Stimulated activated CD8-positive, alpha-beta memory T cell treated with anti-CD3 and anti-CD28 coated beads, Interleukin-2, amount 100 ng/mL, for 1 hour (primary cell): ENCODE results near the gene DENND1A.

Experiments used
- DNase-seq, 2 donors: peaks; one replicate each; pipeline ENCODE4 v3.0.0-alpha.2; 2020; ENCODE audit warnings: low read depth in 2 of 2

DENND1A gene

DNA sequence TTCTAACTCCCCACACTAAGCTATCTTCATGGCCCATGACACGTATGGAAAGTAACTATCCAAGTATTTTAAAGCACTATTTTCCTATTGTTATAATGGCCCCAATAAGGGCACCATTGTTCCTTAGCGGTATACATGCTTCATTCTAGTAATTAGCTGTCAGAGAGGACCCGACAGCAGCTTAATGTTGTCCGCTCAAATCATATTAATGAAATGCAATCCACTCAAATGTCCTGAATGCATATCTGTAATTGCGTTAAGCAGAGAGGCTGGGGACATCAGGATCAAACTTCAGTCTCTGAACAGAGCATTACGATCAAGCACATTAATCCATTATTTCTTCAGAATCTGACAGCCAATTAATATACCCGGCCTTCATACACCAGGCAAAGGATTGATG is 434.2 kb downstream of the DENND1A start:
- DNase-seq = no peak

DNA sequence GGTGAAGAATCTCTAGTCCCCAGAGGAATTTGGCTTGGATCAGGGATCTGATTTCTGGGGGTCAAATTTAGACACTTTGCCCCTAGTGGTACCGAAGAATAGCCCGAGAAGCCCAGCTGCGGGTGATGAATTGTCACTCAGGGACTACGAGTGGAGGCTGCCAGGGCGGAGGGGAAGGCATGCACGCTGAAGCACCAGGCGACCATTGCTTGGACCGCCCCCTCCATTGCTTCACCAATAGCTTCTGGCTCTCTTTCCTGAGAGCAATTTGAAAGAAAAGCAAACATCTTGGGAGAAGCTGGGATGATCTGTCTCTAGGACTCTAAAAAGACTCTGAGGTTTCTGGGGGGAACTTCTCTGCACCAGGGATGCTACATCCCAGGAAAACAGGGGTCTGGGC is 436.3 kb downstream of the DENND1A start:
- no peak for DNase-seq

DNA sequence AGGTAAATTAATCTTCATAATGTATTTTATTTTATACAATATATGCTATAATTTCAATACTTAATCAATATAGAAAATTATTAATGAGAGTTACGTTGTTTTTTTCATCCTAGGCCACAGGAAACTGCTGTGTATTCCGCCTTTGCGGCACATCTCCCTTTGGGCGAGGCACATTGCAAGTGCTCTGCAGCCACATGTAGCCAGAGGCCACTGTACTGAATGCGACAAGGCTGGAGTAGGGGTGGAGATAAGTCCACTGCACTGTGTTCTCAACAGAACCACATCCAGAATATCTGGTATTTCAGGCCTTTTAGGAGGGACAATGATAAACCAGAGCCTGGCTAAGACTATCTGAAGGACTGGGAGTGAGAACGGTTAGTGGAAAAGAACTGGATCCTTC is 439.2 kb downstream of the DENND1A start:
- DNase-seq = no peak

DNA sequence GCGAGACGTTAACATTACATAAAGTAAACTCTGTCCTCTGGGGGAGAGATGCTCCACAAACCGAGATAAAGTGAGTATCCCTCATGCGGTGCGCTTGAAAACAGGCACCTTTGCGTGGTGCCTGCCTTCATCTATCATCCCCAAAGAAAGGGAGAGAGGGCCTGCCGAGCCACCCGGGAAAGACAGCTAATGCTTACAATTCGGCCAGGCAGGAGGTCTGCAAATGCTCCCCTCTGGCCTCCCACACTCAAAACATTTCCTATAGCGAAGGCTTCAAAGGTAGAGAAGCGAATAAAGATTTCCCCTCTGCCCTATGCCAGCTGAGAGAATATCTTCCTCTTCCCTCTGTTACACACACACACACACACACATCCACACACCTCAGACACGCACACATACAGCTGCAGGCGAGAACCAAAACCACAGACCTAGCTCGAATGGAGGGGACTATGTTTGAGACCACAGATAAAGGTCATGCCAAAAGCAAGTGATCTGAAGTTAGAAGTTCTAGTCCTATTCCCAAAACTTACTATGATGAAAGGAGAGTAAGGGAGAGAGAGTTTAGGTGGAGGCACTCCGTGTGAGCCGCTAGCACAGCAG is 441.1 kb downstream of the DENND1A start:
- no peak for DNase-seq

DNA sequence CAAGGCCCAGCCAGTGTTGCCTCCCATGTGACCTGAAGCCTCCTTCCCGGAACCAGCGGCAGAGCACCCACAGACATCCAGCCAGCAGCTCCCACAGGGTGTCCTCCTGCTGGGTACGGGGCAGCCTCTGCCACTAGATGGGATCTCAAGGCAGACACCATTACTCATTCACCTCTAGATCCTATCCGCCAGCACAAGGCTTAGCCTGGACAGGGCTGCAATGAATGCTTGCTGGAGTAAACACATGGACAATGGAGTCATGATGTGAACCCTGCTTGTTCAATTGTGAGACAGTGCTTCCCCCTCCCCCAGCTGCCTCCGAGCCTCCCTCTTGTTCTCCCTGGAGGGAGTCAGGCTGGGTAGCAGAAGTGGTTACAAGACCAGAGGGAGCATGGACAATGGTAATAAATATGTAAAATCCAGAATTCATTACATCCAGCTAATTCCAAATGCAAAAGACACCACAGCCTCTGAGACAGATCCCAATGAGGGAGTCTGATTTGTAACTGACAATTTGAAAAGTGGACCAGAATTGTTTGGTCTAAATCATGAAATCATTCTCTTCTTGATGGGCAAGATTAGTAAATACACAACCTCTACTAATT is 441.9 kb downstream of the DENND1A start:
- DNase-seq = no peak

DNA sequence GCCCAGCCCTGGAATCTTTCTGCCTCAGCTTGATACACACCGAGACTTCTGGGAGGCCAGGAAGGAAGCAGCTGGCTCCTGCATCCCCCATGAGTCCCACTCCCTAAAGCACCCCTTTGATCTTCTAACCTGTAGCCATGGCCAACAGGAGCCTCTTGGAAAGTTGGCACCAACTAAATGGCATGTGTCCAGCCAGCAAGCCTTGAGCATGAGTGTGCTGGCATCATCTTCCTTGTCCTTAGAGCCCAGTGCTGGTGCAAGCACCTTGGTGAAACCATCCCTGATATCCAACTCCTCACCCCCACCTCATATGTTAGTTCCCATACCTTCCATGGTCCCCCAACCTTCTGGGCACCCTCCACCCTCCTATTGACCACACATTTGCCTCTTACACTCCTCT is 443.5 kb downstream of the DENND1A start:
- no peak for DNase-seq

DNA sequence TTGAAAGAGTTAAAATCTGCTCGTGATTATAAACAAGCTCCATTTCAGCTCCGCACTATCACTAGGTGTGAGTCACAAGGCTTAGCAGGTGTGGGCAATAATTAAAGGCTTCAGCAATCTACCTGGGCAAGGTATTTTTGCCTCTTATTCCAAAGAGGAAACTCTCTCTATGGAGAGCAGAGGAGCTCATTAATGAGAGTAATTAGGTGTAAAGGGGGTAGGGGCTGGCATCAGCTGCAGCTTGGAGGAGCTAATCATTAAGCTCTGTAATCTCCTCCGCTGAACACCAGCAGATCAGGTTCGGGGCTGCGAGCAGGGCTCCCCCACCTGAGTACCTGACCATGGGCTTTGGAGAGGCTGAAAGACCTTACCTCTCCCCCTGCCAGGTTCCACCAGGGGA is 444.7 kb downstream of the DENND1A start:
- DNase-seq = no peak

DNA sequence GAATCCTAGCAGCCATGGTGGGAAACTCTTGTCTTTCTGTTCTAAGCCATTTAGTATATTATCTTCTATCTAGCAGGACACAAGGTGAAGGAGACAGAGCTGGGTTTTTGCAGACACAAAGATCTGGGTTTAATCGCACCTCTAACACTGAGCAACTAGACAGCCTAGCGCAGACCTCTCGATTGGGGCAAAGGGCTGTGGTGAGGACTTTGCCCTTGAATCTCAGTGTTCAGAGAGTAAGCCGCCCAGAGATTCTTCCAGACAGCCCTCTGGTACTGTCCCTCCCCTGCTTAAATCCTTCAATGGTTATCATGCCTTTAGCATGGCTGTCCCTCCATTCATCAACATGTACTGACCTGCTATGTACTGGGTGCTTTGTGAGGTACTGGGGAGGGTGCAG is 445.8 kb downstream of the DENND1A start:
- DNase-seq = no peak

DNA sequence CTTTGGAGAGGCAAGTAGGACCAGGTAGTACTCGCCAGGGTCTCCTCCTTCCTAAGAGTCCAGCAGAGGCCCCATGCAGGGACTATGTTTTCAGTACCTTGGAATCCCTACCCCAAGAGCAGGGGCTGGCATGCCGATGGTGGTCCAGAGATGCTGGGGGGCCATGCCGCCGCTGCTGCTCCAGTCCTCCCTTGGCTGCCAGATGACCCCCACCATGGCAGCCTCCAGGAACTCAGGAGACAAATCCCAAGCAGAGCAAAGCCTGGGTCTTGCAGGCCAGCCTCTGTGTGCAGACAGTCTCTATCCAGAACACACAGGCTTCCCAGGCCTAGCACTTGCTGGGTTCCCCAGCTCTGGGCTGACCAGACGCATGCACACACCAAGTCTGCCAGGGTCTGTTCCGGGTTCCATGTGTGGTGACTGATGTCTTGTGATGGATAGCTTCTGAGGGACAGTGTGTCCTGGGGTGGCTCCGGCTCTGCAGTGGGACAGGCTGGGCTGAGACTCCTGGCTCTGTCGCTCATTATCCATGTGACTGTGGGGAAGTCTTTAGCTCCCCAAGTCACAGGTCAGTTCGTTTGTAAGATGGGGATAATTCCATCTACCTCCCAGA is 446.6 kb downstream of the DENND1A start:
- no peak for DNase-seq

DNA sequence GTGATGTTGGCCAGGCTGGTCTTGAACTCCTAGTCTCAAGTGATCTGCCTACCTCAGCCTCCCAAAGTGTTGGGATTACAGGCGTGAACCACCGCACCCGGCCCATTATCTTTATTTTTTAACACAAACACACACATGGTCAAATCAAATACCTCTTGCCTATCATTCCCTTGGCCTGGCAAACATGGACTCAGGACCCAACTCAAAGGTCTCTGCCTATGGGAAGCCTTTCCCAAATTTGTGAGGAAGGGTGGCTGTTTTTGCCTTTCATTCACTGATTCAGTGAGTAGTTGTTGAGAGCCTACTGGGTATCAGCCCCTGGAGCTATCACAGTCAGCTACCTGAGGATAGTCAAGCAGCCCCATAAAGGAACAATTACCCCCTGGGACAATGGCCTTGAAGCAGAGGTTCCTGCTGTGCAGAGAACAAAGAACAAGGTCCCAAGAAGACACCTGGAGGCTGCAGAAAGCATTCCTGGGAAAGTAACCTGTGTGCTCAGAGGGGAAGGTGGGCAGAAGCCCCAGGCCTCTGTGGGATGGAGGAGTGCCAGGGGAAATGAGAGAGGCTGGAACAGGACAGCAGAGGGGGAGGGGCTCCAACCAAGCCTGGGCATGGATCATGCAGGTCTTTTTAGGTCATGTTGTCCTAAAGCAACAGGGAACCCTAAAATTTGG is 447.5 kb downstream of the DENND1A start:
- no peak for DNase-seq

DNA sequence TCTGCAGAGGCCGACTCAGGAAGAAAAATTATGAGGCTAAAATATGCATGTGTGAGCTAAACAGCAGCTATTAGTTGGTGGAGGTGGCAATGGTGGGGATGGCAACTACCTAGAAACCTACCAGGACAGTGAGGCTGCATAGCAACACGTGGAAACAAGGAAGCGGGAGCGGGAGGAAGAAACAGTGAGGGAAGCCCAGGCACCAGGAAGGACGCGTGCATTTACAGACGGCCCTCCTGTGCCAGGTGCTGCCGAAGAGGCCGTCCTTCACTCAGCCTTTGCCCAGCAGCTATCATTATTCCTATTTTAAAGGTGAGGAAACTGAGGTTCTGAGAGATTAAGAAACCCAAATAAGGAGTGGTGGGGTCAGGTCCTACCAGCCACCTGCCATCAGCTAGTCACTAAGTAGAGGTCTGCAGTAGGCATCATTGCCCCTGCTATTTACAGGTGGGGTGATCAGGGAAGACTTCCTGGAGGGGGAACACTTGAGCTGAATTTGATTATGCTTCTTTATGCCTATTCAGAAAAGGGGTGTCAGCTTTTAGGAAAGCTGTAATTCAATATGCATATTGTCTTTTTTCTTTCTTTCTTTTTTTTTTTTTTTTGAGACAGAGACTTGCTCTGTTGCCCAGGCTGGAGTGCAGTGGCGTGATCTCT is 448.6 kb downstream of the DENND1A start:
- no peak for DNase-seq

DNA sequence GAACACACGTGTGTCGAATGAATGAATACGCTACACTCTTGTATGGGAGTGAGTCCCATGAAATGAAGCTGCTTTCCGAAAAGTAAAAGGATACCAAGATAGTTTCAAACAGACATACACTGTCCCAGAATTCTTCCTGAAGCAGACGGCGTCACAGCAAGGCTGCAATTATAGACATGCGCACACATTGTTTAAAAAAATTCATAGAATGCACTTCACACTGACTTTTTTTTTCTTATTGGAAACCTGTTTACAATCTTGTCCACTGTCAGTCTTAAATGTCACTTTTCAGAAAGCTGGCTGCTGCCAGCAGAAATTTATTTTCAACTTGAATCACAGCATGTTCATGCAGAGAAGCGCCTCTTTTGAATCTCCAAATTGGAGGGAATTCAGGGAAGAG is 449.1 kb downstream of the DENND1A start:
- no peak for DNase-seq

DNA sequence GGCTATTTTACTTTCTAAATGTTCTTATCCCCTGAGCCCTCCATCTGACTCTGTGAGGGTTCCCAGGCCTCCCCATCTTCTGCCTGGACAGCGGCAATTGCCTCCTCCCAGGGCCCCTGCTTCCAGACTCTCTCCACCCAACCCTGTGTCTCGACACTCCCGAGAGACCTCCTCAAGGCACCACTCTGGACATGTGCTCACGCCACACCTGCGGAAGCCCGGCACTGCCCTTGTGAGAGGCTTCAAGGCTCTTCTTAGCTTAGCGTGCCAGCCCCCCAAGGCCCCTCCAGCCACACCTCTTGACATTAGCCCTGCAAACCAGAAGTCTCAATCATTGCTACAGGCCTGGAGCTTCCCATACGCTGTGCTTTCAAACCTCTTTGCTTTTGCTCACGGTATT is 449.8 kb downstream of the DENND1A start:
- DNase-seq = no peak

DNA sequence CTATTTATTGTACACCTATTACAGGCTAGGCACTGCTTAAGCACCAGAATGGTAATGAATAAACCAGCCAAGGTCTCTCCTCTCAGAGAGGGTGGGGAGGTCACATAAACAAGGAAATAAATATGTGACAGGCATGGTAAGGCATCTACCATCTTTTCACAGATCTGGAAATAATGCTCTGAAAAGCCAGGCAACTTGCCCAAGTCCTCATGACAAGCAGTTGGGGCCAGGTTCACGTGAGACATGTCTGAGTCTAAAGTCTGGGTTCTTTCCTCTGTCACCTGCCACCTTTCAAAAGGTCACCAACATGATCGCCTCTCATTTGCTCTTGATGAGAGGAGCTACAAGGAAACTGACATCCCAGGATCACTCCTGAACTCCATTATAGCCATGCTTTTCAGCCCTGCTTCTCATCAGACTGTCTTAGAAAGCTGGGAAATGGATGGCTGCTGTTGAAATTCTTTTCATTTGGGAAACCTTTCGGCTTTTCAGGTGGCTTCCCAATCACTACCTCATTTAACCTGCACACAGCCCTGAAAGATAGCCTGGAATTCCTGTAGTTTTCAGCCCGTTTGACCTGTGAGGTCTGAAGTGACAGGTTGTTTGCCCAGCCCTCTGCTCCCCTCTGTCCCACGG is 450.8 kb downstream of the DENND1A start:
- no peak for DNase-seq

DNA sequence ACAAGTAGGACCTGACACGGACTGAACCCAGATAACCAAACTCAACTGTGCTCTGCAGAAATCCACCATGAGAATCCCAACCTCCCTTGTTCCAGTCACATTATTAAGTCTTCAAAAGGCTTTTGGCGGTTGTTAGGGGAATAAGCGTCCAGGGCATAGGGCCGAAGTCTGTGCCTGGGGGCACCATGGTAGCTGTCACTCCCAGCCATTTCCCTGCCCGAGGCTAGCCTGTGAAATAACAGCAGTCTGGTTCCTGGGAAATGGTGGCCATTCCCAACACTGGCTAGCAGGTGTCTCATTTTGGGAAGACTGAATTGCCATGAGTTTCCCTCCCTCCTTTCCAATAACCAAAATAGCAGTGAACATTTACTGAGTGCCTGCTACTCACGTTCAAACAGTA is 451.8 kb downstream of the DENND1A start:
- no peak for DNase-seq

DNA sequence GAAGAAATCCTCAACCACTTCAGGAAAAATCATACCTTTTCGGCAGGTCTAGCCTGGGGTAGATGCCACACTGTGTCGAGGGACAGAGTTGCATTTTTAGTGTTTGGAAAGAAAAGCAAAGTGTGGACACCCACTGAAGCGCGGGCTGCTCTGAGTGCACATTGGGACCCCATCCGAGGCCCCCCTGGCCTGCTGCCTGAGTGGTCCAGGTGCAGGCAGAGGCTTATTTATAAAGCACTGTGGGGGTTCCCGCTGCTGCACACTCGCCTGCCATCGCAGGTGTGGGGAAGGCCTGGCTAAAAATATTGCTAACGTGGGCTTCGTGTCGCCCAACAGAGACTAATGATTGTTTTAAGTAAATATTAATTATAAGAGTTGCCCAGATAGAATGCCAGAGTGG is 454.5 kb downstream of the DENND1A start:
- no peak for DNase-seq

DNA sequence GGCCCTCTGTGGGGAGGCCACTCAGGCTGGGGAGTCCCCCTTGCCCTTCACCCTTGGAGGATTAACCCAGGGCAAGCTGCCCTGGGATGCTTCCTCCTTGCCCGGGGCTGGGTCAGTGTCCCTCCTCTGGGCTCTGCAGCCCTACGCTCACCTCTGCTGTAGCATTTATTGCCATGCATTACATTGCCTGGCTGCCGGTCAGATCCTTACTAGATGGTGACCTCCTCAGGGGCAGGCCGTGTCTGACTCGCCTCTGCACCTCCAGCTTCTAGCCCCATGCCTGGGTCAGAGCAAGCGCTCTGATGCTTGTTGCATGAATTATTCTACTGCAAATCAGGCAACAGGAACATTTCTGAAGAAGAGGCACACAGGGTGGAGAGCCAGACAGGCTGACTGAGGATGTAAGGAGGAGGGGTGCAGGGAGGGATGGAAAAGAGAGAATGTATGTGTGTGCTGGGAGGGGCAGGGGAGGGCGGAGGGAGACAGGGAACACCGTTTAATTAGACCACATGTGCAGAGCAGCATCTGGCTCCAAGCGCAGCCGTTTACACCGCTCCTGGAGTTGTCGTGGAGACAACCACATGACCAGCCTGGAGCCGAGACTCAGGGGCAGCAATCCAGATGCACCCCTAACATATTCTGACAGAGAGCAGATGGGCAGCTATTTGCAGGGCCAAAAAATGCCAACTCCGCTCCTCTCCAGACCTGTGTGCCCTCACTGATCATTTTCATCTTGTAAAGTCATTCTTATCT is 456.9 kb downstream of the DENND1A start:
- no peak for DNase-seq

DNA sequence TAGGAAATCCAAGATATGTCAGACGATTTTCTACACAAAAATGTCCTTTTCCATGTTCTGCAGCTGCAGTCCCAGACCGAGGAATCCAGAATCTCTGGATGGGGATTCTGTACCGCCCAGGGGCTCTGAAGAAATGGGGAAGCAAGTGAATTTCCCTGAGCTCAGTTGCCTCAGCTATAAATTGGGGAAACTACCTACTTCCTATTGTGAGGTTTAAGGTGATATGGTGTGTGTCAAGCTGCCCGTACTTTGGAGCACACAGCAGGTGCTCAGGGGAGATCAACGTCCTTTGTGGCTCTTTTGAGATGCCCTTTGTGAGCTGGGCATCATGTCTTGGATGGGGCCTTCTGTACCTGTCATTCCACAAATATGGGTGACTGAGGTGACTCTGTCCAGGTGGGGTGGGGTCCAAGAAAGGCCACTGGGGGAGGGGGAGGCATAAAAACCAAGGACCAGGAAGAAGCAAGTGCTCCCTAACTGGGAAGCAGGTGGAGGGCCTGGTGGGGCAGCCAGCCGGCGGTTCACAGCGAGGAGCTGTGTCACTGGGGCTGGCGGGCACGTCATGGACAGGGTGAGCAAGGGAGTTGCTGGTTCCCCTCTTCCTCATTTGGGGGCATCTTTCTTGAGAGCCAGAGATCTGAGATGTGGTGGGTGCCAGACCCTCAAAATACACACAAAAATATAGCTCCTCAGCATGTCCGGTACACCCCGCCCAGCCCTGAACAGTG is 457.9 kb downstream of the DENND1A start:
- DNase-seq = no peak

DNA sequence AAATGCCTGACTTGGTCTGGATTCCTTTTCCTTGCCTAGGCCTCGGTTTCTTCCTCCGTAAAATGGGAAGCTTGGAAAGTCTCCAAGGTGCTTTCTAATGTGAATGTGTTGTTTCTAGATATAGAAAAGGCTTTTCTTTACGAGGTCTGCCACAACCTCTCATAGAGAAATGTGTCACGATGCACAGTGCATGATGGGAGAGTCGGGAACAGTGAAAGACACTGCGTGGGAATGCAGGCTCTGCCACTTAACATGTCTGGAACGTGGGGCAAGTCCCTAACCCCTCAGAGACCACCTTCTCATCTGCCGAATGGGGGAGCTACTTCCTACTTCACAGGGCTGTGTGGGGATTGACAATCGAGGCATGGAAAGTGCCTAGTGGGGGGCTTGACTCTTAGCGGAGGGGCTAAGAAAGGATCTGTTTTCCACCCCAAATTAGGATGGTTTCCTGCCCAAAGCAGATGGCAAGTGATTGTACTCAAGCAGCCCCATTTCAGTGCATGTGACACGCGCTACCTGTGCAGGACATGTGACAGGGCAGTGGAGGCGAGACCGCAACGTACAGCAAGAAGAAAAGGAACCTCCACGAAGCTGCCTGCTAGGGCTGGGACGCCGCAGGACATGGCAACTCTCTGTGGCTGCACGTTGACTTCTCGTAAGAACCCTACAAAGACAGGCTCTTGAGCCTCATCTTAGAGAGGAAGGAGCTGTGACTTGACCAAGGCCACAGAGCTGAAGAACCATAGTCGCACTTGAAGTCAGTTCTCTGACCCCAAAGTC is 458.7 kb downstream of the DENND1A start:
- DNase-seq = no peak
